Renal pelvis (tissue), 4 donors: Measurements from ENCODE around the gene ERFL. TPM values are rescaled to one million over a fixed set of nuclear protein-coding genes. Genes with fewer than 3 reads are reported as not detected.
A peak's percentile ranks its signal among the peaks of the same experiment; 100 is the strongest.
"Not testable (repeated sequence)": the region's sequence is repeated elsewhere in the genome, so short reads cannot be mapped to it uniquely, and the experiment has no call there.

Source experiments
- DNase-seq: peaks from one replicate; pipeline ENCODE4 v3.0.0-alpha.2; 2013
- polyA plus RNA-seq, 3 donors: library from polyadenylated mRNA; unstranded; fragments of 120-200 nt; gene quantifications; one replicate each; pipeline ENCODE4 v1.2.1, GENCODE V29; 2013; ENCODE audit not compliant: insufficient read length in 3 of 3

ERFL gene
- polyA plus RNA-seq, 3 donors, result 0.09 TPM; not detected in 2

DNA sequence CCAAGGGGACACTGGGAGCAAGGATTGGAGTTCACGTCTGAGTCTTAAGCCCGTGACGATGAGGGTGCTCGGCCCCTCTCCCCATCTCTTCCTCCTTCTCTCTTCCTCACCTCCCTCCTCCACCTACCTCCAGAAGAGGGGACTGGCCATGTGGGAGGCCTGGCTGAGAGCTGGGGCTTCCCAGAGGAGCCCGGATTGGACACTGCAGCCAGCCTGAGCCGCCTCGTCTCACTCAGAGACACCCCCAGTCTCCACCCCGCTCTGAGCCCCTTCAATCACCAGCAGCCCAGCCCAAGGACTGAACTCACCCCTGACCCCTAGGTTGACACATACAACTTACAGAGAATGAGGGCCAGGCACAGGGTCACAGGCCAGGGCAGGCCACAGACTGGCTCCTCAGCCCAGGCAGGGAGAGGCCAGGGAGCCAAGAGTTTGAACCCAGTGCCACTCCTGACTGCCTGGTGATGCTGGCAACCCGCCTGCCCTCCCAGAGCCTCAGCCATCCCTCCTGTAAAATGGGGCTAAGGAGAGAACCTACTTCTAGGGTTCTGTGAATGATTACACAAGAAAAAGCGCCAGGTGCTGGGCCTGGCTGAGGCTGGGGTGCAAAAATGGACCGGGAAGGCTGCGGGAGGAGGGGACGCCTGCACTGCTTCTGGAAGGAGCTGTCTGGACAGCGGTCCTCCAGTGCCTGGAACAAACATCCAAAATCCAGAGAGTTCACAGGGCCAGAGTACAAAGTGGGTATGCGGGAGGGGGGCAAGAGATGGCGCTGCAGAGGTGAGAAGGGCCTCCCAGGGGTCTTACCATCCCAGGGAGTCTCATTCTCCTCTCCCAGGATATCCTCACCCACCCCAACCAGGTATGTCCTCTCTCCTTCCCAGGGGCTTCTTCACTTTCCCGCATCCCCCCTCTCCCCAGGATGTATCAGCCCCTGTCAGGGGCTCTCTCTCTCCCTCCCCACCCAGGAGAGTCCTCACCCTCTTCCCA lies 50.0 kb downstream of the ERFL start:
- no peak for DNase-seq

DNA sequence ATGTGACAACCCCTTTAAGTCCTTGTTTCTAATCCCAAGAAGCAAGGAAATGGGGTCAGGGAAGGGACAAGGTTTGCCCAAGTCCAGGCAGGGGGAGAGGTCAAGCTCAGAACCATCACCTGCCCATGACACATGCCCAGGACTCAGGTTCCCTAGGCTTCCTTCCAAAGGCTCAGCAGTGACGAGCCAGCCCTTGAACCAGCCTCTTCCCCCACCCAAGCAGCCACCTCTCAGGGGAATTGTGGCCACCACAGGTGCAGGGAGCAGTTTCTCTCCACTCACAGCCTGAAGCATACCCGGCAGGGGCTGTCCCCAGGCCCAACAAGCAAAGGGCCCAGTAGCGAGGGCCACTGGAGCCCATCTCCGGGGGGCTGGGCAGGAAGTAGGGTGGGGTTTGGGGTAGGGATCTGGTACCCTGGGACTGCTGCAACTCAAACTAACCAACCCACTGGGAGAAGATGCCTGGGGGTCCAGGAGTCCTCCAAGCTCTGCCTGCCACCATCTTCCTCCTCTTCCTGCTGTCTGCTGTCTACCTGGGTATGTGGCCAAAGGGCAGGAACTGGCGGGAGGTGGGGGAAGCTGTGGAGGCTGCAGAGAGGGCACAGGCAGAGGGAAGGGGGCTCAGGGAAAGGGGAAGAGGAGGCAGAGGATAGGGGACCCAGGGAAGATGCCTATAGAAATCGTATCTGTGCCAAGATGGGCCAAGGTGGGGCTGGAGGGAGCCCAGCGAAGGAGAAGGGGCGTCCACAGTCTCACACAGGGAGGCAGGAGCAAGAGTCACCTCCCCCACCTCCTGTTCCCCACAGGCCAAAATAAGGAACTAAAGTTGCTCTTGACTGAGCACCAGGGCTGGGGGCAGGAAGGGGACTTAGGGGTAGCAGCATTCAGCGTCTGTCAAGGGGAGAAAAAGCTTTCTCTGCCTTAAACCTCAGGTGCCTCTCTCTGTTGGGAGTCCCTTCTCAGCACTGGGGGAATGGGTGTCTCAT lies 51.1 kb downstream of the ERFL start, which contains the start of gene CD79A:
Gene CD79A (plus strand): TSS at position 433 of the 986 bp plus-strand sequence. CDS start 26 bp downstream, at position 459.
- DNase-seq, result no peak

- DNase-seq, result not testable (repeated sequence)
Measured at GRCh38 chr19:41875973-41876372, 52.3 kb downstream of the ERFL start.

DNA sequence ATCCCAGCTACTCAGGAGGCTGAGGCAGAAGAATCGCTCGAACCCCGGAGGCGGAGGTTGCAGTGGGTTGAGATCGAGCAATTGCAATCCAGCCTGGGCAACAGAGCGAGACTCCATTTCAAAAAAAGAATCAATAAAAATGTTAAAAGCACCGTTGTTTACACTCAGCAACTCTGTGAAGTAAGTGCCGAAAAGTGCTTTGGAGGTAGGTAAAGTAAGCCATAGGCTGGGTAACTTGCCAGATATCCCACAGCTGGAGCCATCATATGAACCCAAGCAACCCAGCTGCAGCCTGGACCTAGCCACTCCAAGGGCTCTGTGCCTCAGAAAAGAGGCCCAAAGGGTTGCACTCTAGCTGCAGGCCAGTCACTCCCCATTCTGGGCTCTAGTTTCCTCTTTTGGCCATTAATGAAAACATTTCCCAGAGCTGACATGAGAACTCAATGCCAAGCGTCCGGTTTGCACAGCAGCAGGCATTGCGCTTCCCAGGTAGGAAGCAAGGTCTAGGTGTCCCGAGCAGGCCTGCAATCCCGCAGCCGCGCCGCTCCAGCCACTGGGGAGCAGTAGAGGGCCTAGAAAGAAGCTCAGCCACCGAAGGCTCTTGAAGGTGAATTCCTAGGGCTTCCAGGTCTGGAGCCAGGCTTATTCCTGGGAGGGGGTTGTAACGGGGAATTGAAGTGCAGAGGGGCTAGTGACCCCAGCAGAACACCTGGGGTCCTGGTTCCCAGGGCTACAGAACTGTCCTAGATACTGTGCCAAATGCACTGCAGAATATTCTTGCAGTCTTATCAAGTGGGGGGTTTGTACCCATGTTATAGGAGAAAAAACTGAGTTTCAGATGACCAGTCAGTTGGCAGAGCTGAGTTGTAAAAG lies 55.2 kb downstream of the ERFL start:
- DNase-seq, result peak; percentile 59

- no peak for DNase-seq
Measured at GRCh38 chr19:41872384-41872774, 55.9 kb downstream of the ERFL start.

GRCh38 chr19:41871573-41872383 lies 56.5 kb downstream of the ERFL start:
- DNase-seq, result no peak

DNA sequence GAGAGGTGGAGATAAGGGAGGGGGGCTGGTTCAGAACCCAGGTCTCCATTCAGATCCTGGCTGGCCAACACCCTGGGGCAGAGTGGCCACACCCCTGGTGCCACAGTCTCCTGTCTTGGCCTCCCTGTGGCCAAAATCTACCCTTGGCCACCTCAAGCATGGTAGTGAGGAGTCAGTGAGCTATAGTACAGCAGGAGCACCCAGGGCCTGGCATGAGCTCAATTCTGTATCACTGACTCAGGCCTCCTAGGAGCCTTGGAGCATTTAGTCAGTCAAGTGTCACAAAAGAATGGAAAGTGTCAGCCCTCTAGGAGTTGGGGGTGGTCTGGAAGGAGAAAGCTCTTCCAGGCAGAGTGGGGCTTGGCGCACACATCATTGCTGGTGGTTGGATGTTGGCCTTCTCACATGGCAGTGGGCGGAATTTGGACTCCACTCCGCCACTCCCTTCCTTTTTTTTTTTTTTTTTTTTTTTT lies 57.8 kb downstream of the ERFL start:
- no peak for DNase-seq

DNA sequence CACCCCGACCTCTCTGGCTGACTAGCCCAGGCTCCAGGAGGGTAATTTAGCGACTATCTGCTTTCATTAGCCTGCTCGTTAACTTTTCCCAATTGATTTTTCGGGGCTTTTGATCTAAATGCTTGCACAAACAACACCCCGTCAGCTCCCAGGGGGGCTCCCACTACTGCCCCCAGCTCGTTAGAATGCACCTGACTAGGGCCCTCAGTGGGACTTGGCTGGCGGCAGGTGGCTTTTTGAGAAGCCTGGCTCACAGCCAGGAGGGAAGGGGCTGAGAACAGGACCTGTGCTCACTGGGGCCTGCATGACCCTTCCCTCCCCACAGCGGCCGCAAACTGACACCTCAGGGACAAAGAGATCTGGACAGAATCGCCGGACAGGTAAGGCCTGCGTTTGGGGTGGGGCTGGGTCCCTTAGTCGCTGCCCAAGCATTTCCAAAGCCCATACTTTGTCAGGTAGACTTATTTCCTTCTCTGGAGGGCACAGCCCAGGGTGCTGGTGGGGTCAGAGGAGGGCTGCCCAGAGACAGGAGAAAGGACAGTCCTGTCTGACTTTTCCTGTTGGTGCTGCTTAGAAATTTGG lies 58.8 kb downstream of the ERFL start:
- DNase-seq, result no peak

- DNase-seq, result no peak
Measured at GRCh38 chr19:41868989-41869300, 59.3 kb downstream of the ERFL start.

- DNase-seq, result no peak
Measured at GRCh38 chr19:41868120-41868988, 59.9 kb downstream of the ERFL start.

DNA sequence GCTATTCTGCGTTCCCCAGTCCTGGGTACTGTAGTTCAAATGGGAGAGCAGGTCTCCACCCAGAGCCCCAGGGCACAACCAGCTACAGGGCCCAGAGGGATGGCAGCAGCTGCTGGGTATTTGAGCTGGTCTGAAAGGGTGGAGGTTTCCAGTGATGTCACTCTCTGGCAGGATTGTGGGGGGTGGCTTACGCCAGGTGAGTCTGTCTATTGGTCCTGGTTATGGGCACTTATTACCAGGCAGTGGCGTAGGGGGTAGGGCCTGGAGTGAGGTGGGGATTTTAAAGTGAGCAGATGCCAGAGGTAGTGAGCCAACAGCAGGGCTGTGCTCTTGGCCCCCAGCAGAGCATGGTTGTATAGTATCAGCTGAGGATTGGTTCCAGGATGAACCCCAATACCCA lies 62.0 kb downstream of the ERFL start:
- no peak for DNase-seq

DNA sequence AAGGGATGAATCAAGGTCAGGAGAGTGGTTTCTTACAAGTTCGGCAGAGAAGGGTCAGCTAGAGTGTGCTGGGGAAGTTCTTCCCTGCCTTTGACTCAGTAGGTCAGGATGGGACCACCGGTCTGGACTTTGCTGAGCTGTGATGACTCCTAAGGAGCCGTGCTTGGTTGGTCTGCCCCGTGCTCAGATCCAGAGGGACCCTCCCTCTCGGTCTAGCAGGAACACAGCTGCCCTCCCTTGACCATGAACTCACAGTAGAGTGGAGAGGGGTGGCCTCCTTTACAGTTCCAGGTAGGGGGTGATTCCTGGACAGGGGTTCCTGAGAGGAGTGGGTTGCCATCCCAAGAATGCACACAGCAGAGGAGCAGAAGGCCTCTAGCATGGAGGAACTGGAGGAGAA lies 63.9 kb downstream of the ERFL start:
- no peak for DNase-seq

DNA sequence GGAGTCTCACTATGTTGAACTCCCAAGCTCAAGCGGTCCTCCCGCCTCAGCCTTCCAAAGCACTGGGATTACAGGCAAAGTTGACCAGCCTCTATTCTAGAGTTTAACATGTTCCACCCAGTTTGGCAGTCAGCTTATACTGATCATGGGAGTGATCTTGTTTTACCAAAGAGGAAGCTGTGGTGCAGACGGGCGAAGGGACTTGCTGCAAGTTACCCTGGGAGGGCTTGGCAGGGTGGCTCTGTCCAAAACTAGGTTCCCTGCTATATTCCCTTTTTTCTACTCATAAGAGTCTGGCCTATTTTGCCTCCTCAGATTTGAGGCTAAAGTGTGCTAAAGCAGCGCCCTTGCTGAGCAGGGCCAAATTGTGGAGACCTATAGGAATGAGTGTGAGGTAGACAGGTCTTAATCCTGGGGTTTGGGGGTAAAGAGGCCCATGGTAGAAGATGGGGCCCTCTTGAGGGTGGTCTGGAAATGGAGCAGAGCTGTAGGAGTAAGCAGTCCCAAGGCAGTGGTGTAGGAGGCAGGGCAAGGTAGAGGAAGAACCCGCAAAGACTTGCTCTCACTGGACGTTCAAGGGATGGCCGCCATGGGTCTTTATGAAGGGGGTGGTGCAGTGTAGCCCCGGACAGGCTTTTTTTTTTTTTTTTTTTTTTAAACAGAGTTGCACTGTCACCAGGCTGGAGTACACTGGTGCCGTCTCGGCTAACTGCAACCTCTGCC lies 64.9 kb downstream of the ERFL start:
- DNase-seq, result no peak

GRCh38 chr19:41862445-41862986 lies 65.7 kb downstream of the ERFL start:
- DNase-seq, result no peak

DNA sequence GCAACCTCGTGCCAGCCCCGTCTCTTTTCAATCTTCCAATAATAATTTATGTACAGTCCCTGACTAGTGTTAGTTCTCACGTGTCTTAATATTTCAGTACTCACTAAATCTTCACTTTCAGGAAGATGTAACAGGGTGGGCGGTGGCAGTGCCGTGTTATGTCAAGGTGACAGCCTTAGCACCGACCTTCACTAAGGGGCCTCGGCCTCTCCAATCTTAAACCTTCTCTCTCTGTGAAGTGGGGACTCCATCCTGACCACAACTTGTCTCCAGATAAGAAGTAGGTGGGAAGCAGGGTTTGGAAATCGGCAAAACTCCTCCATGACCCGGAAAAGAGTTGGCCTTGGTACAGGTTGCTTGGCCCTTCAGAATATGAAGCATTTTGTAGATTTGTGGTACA lies 66.4 kb downstream of the ERFL start:
- DNase-seq, result no peak

DNA sequence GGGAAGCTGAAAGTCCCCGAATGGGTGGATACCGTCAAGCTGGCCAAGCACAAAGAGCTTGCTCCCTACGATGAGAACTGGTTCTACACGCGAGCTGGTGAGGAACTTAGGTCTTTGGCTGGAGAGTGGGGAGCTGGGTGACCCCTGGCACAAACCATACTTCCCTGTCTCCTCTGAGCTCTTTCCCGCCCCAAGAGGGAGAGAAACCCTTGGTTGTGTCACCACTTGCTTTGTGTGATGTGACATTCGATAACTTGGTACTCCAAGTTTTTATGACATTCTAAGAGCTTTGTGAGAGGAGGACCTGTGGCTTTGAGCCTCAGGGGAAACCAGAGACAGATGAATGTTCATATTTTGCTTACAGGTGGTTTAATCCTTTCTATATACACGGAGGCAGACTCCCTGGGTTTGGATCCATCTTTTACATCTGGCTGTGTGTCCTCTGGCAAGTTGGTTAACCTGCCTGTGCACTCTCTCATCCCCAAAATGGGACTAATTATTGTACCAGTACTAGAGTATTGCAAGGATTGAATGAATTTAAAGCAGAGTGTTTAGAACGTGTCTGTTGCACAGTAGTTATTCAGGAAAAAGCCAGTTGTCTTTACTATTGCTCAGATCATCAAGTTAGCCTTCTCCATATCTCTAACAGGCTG lies 67.0 kb downstream of the ERFL start:
- no peak for DNase-seq

GRCh38 chr19:41860419-41861115 lies 67.7 kb downstream of the ERFL start:
- no peak for DNase-seq
